K562 (cell line): ENCODE data around the gene NUDT1. TPM values are rescaled to one million over a fixed set of nuclear protein-coding genes. Genes with fewer than 3 reads are reported as not detected.

Source experiments
- ATAC-seq: fragments of 200-7000 bp; cut with Tn5 transposase; 3 replicates; pipeline ENCODE4 v1.9.1; 2020; ENCODE audit warnings: moderate library complexity
- BruUV-seq: library from RNA; stranded (reverse); fragments of 400-500 nt; replicated peaks from 2 replicates; lab custom pipeline; 2021; lab: Mats Ljungman, UMichigan
- CTCF ChIA-PET: fragments of 300-600 bp; formaldehyde crosslinking; extraction: SDS; loops from one replicate; lab custom pipeline; 2021; ENCODE audit warnings: low intra/inter-chr PET ratio; lab: Yijun Ruan, JAX
- POLR2A ChIA-PET: fragments of 300-600, 350-650 bp; sonication (Branson Sonifier 250); formaldehyde crosslinking; extraction: SDS; loops from one replicate; lab custom pipeline; 2021; ENCODE audit warnings: antibody characterized with exemption, inconsistent platforms; lab: Yijun Ruan, JAX
- DNase-seq, 4 experiments: peaks; one replicate each; pipeline versions ENCODE4 v3.0.0 to v3.0.0-alpha.2; 2011 to 2018; ENCODE audit warnings: low spot score in 3 of 4, mixed read lengths in 3 of 4; ENCODE audit errors: extremely low read depth in 1 of 4
- FAIRE-seq: peaks from 2 replicates; lab custom pipeline; 2011; peaks lifted over from hg19 to GRCh38; lab: Jason Lieb, UNC
- H2AFZ ChIP-seq: 2 replicates; pipeline ENCODE4 v1.6.0; 2011; ENCODE audit warnings: low read depth, low read length, control low read depth, inconsistent platforms
- H3K27ac ChIP-seq: fragments of 200-600 bp; 3 replicates; pipeline ENCODE4 v1.8.0; 2011; ENCODE audit warnings: low read depth, mild to moderate bottlenecking, control low read depth, inconsistent platforms, low read length, moderate library complexity, mixed read lengths; ENCODE audit errors: extremely low read depth
- H3K27me3 ChIP-seq, 2 experiments: fragments of 300-600 bp in 1 of 2; 2 replicates in 1 of 2; 3 replicates in 1 of 2; pipeline versions ENCODE4 v1.6.0 to v1.8.0; 2011; ENCODE audit warnings: inconsistent platforms in 2 of 2, low read length in 2 of 2, mild to moderate bottlenecking in 1 of 2, mixed read lengths in 1 of 2, moderate library complexity in 1 of 2; ENCODE audit not compliant: control insufficient read depth in 2 of 2, insufficient read depth in 2 of 2
- H3K36me3 ChIP-seq: fragments of 300-600 bp; 3 replicates; pipeline ENCODE4 v1.8.0; 2011; ENCODE audit warnings: mild to moderate bottlenecking, low read length, inconsistent platforms; ENCODE audit not compliant: control insufficient read depth, insufficient read depth
- H3K4me1 ChIP-seq, 2 experiments: fragments of 200-600 bp in 1 of 2; replicated peaks in 1 of 2; 2 replicates in 1 of 2; 3 replicates in 1 of 2; pipeline versions ENCODE4 v1.5.1 to v1.8.0; 2011; ENCODE audit warnings: inconsistent platforms in 2 of 2, low read length in 2 of 2, mild to moderate bottlenecking in 1 of 2, mixed read lengths in 1 of 2, moderate library complexity in 1 of 2; ENCODE audit not compliant: control insufficient read depth in 2 of 2, insufficient read depth in 2 of 2
- H3K4me2 ChIP-seq: 2 replicates; pipeline ENCODE4 v1.6.1; 2011; ENCODE audit warnings: low read length, control low read depth, inconsistent platforms, mixed read lengths; ENCODE audit not compliant: insufficient read depth
- H3K4me3 ChIP-seq: fragments of 200-600 bp; sonication (generic), shearing (Covaris generic); 2 replicates; pipeline ENCODE4 v1.5.1; 2016; ENCODE audit warnings: control low read depth, inconsistent platforms
- H3K79me2 ChIP-seq: fragments of 200-600 bp; 3 replicates; pipeline ENCODE4 v1.8.0; 2011; ENCODE audit warnings: low read length, inconsistent platforms; ENCODE audit not compliant: control insufficient read depth, insufficient read depth
- H3K9ac ChIP-seq, 2 experiments: 2 replicates each; pipeline versions ENCODE4 v1.6.0 to v1.6.1; 2011; ENCODE audit warnings: low read depth in 2 of 2, low read length in 2 of 2, control low read depth in 1 of 2, inconsistent platforms in 1 of 2, mild to moderate bottlenecking in 1 of 2, mixed read lengths in 1 of 2; ENCODE audit not compliant: insufficient read depth in 1 of 2
- H3K9me1 ChIP-seq: one replicate; pipeline ENCODE4 v1.6.0; 2011; ENCODE audit warnings: inconsistent platforms, mild to moderate bottlenecking, low read length, moderate library complexity; ENCODE audit not compliant: control insufficient read depth, insufficient read depth
- H3K9me3 ChIP-seq: replicated peaks from 2 replicates; pipeline ENCODE4 v1.5.1; 2011; ENCODE audit warnings: low read depth, low read length, inconsistent platforms; ENCODE audit not compliant: control insufficient read depth, insufficient read depth
- H4K20me1 ChIP-seq: replicated peaks from 2 replicates; pipeline ENCODE4 v1.6.1; 2011; ENCODE audit warnings: low read length, inconsistent platforms, mixed read lengths; ENCODE audit not compliant: control insufficient read depth, insufficient read depth
- CREB1 ChIP-seq, 2 experiments: sonication (generic) in 1 of 2; formaldehyde crosslinking in 1 of 2; IDR thresholded peaks; 2 replicates each; pipeline versions ENCODE4 v1.6.1 to v1.8.0; 2012 to 2022; ENCODE audit warnings: inconsistent platforms in 1 of 2, mild to moderate bottlenecking in 1 of 2, missing genetic modification reagents in 1 of 2, moderate library complexity in 1 of 2
- DNMT1 ChIP-seq: fragments of 450-650 bp; IDR thresholded peaks from 2 replicates; pipeline ENCODE4 v1.6.1; 2016; ENCODE audit warnings: antibody characterized with exemption, mild to moderate bottlenecking
- DPF2 ChIP-seq: fragments of 450-650 bp; IDR thresholded peaks from 2 replicates; pipeline ENCODE4 v1.6.1; 2016
- HMGXB4 ChIP-seq: sonication (generic); formaldehyde crosslinking; IDR thresholded peaks from 2 replicates; pipeline ENCODE4 v1.8.1; 2023; ENCODE audit warnings: mild to moderate bottlenecking, missing genetic modification reagents
- JUN ChIP-seq, 2 experiments: sonication (generic) in 1 of 2; formaldehyde crosslinking in 1 of 2; IDR thresholded peaks; 2 replicates each; pipeline versions ENCODE4 v1.6.1 to v1.8.0; 2012 to 2022; ENCODE audit warnings: borderline replicate concordance in 2 of 2, mild to moderate bottlenecking in 2 of 2, improper control_type of control experiment in 1 of 2, low read depth in 1 of 2, low read length in 1 of 2, missing genetic modification reagents in 1 of 2
- NFATC3 ChIP-seq: fragments of 450-650 bp; IDR thresholded peaks from 2 replicates; pipeline ENCODE4 v1.6.1; 2017; ENCODE audit warnings: mild to moderate bottlenecking
- PHTF2 ChIP-seq: fragments of 250-450 bp; sonication (Bioruptor Pico); IDR thresholded peaks from 2 replicates; pipeline ENCODE4 v1.5.0; 2021; ENCODE audit warnings: mild to moderate bottlenecking
- SIN3A ChIP-seq, 2 experiments: fragments of 150-350 bp in 1 of 2; IDR thresholded peaks; 2 replicates each; pipeline ENCODE4 v1.6.1; 2011 to 2016; ENCODE audit warnings: borderline replicate concordance in 2 of 2, low read depth in 2 of 2, low read length in 2 of 2, mild to moderate bottlenecking in 2 of 2, moderate library complexity in 2 of 2; ENCODE audit not compliant: control insufficient read depth in 1 of 2
- SMARCA4 ChIP-seq: fragments of 450-650 bp; IDR thresholded peaks from 2 replicates; pipeline ENCODE4 v1.6.1; 2016
- SNRNP70 ChIP-seq: fragments of 200-400 bp; formaldehyde crosslinking; optimal IDR thresholded peaks from 2 replicates; pipeline ENCODE3; 2017; ENCODE audit warnings: low read depth, low read length
- TAL1 ChIP-seq: fragments of 450-650 bp; IDR thresholded peaks from 2 replicates; pipeline ENCODE4 v1.6.1; 2016; ENCODE audit warnings: mild to moderate bottlenecking
- ZFP36 ChIP-seq: fragments of 150-350 bp; IDR thresholded peaks from 2 replicates; pipeline ENCODE4 v1.6.1; 2018; ENCODE audit warnings: low read length, low read depth; ENCODE audit not compliant: partially characterized antibody
- ZNF57 ChIP-seq: fragments of 450-650 bp; formaldehyde crosslinking; IDR thresholded peaks from 2 replicates; pipeline ENCODE4 v1.4.0; 2020; ENCODE audit warnings: mild to moderate bottlenecking, moderate library complexity
- ZNF707 ChIP-seq: fragments of 250-450 bp; sonication (Bioruptor Pico); conservative IDR thresholded peaks from 2 replicates; pipeline ENCODE4 v1.8.0; 2022; ENCODE audit warnings: inconsistent platforms, mild to moderate bottlenecking, moderate library complexity
- WGBS: fragments of 100-300 bp; shearing (Covaris generic); methylation state at CpG from one replicate; pipeline ENCODE4 v1.1.6; 2016; ENCODE audit warnings: low coverage, mixed read lengths; ENCODE audit not compliant: insufficient coverage; ENCODE audit errors: missing lambda C conversion rate; 5-methylcytosine and 5-hydroxymethylcytosine counted together
- in situ Hi-C: fragments of 300-500 bp; cut with MboI; formaldehyde crosslinking; loops from 4 replicates; pipeline ENCODE4 v1.15.0; 2018; ENCODE audit warnings: inconsistent platforms, mixed read lengths
- intact Hi-C: fragments of 100-400 bp; cut with micrococcal nuclease; formaldehyde crosslinking; loops from 2 replicates; pipeline ENCODE4 v1.14.2; 2022
- polyA plus RNA-seq, 8 experiments: library from polyadenylated mRNA; depleted of rRNA in 4 of 8; stranded (reverse) in 5 of 8; unstranded in 3 of 8; fragments of >200 nt; fragmentation: Nextera tagmentation in 2 of 8; fragmentation: Illumina TruSeq in 1 of 8; extraction: Ambion mirVana in 2 of 8; extraction: Trizol in 1 of 8; gene quantifications; 2 replicates each; pipeline versions ENCODE4 v1.2.1 to v1.2.3, GENCODE V29; 2011 to 2014; ENCODE audit warnings: inconsistent platforms in 1 of 8, missing spikeins in 1 of 8
- total RNA-seq, 7 experiments: library from RNA; depleted of rRNA in 6 of 7; stranded (reverse); fragments of >200 nt in 6 of 7; fragmentation: Illumina TruSeq in 2 of 7; extraction: Trizol in 2 of 7; gene quantifications; 2 replicates each; pipeline versions ENCODE4 v1.2.1 to v1.2.3, GENCODE V29; 2011 to 2021; ENCODE audit warnings: low replicate concordance in 1 of 7
- TF ChIP-seq, protein P1 (sequence below): sonication (generic); formaldehyde crosslinking; IDR thresholded peaks from 2 replicates; pipeline ENCODE4 v1.8.0; 2022; ENCODE audit warnings: mild to moderate bottlenecking, missing genetic modification reagents
- TF ChIP-seq, protein P2 (sequence below): fragments of 450-650 bp; IDR thresholded peaks from 2 replicates; pipeline ENCODE4 v1.6.1; 2016; ENCODE audit warnings: borderline replicate concordance
- TF ChIP-seq, protein P3 (sequence below), 3 experiments: fragments of 200-800 bp in 1 of 3; sonication (Bioruptor generic) in 1 of 3; sonication (generic) in 1 of 3; formaldehyde crosslinking in 1 of 3; IDR thresholded peaks; 2 replicates each; pipeline versions ENCODE4 v1.6.1 to v1.8.0; 2016 to 2022; ENCODE audit warnings: mild to moderate bottlenecking in 2 of 3, missing compliant biosample characterization in 2 of 3, missing genetic modification characterization in 2 of 3, missing genetic modification reagents in 1 of 3

Gene NUDT1
- total and polyA plus RNA-seq, 9 of the 15 experiments (the other 6 are each of a cell fraction or from before 2014, with no cell fraction given) = 5.3 to 73.3 (median 29.6) TPM

GRCh38 chr7:2230882-2231281 is 11.1 kb upstream of the NUDT1 start:
- Histone ChIP-seq H3K9me1 (no peaks in the 10 kb centered on the region), H3K4me1 (peaks cover 3 to 17% of the 10 kb centered on the region in 2 experiments; a peak in 3 of 5 replicates), H3K4me3 (no peak overlapping the region), H3K27me3 (no peaks in the 10 kb centered on the region), H2AFZ (no peak overlapping the region), H3K36me3 (peaks cover 63% of the 10 kb centered on the region; the same call in 2 of the 3 replicates), H3K9me3 (no peaks in the 10 kb centered on the region), H3K9ac (peak overlapping the region in 1 of 2 experiments; percentile 79; a peak in 1 of 4 replicates), H4K20me1 (0 out of 2 replicates have a peak, but pooled peaks cover 2% of the 10 kb centered on the region), H3K27ac (no peak overlapping the region), H3K4me2 (no peak overlapping the region), H3K79me2 (peaks cover 50% of the 10 kb centered on the region)
- CTCF ChIA-PET = no interaction called here
- 91% methylated on average over 9 of the region's 9 CpGs for WGBS
- in situ Hi-C loops (no loop called here), intact Hi-C loops (no loop called here)
- DNase-seq (no peak), ATAC-seq (no peak), FAIRE-seq (no peak)
- POLR2A ChIA-PET = interaction anchor here (0.6 kb wide), 1 partner anchor 221 kb away, joined by 3 read pairs; no protein-coding TSS in a partner anchor
- BruUV-seq = no TSS peak
- no peak for TF ChIP-seq DPF2
- no peak for TF ChIP-seq JUN (IDR thresholded peaks at IDR 0.05; ENCODE audit: borderline replicate concordance, low read depth, low read length)
- TF ChIP-seq JUN (CRISPR knock-in tag; IDR thresholded peaks at IDR 0.05; ENCODE audit: borderline replicate concordance) = no peak
- TF ChIP-seq ZFP36 = no peak
- no peak for TF ChIP-seq ZNF707 (CRISPR knock-in tag)
- TF ChIP-seq TAL1 = no peak
- no peak for TF ChIP-seq DNMT1
- TF ChIP-seq, protein P1, sequence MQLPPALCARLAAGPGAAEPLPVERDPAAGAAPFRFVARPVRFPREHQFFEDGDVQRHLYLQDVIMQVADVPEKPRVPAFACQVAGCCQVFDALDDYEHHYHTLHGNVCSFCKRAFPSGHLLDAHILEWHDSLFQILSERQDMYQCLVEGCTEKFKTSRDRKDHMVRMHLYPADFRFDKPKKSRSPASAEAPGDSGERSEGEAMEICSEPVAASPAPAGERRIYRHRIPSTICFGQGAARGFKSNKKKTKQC (CRISPR knock-in tag) = no peak
- TF ChIP-seq PHTF2 = no peak
- TF ChIP-seq CREB1 (IDR thresholded peaks at IDR 0.05) = no peak
- no peak for TF ChIP-seq CREB1 (CRISPR knock-in tag; IDR thresholded peaks at IDR 0.05)
- no peak for TF ChIP-seq SNRNP70
- no peak for TF ChIP-seq SMARCA4
- TF ChIP-seq, protein P2, sequence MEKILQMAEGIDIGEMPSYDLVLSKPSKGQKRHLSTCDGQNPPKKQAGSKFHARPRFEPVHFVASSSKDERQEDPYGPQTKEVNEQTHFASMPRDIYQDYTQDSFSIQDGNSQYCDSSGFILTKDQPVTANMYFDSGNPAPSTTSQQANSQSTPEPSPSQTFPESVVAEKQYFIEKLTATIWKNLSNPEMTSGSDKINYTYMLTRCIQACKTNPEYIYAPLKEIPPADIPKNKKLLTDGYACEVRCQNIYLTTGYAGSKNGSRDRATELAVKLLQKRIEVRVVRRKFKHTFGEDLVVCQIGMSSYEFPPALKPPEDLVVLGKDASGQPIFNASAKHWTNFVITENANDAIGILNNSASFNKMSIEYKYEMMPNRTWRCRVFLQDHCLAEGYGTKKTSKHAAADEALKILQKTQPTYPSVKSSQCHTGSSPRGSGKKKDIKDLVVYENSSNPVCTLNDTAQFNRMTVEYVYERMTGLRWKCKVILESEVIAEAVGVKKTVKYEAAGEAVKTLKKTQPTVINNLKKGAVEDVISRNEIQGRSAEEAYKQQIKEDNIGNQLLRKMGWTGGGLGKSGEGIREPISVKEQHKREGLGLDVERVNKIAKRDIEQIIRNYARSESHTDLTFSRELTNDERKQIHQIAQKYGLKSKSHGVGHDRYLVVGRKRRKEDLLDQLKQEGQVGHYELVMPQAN = no peak
- TF ChIP-seq, protein P3, sequence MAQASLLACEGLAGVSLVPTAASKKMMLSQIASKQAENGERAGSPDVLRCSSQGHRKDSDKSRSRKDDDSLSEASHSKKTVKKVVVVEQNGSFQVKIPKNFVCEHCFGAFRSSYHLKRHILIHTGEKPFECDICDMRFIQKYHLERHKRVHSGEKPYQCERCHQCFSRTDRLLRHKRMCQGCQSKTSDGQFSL (CRISPR knock-in tag; IDR thresholded peaks at IDR 0.05) = no peak
- TF ChIP-seq, protein P3 (tag; IDR thresholded peaks at IDR 0.05) = no peak
- no peak for TF ChIP-seq NFATC3
- TF ChIP-seq HMGXB4 (CRISPR knock-in tag) = no peak
- TF ChIP-seq ZNF57 (CRISPR knock-in tag) = no peak
- no peak for TF ChIP-seq SIN3A (IDR thresholded peaks at IDR 0.05; ENCODE audit: borderline replicate concordance in 2 of 2, control insufficient read depth in 1 of 2, low read depth in 2 of 2, low read length in 2 of 2)
